ENCODE data around the gene ZNF124.
"Not testable (repeated sequence)": the region's sequence is repeated elsewhere in the genome, so short reads cannot be mapped to it uniquely, and the experiment has no call there.

ZNF124 gene

DNA sequence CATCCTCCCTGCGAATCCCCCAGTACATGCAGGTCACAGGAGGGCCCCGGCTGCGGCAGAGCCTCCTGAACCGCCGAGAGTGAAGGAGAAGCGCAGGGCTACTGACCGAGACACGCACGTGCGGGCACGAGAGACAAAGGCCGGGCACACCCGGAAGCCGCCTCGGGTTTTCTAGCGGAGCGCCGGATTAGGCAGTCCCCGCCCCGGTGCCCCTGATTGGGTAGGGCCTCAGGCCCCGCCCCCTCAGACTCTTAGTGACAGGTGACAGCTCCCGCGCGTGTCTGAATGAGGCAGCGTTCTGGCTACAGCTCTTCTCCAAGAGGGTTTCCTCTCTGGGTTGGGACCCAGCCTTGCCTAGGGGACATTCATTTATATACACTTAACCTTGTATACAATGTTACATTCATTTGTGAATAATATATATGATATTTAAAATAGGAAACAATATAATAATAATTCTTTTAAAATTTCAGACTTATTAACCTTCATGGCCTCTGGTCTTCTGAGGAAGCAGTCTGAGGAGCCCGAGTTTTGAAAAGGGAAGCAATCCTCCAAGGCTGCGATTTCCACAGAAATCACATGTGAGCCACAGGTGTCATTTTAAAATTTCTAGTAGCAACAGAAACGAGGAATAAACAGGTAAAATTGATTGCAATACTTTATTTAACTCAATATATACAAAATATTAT is at the start of gene ZNF124:
Gene ZNF124 (minus strand): TSS at position 146 of the 689 bp plus-strand sequence. CDS start 143 bp downstream, at position 3.
- DNase-seq: not testable (repeated sequence)

DNA sequence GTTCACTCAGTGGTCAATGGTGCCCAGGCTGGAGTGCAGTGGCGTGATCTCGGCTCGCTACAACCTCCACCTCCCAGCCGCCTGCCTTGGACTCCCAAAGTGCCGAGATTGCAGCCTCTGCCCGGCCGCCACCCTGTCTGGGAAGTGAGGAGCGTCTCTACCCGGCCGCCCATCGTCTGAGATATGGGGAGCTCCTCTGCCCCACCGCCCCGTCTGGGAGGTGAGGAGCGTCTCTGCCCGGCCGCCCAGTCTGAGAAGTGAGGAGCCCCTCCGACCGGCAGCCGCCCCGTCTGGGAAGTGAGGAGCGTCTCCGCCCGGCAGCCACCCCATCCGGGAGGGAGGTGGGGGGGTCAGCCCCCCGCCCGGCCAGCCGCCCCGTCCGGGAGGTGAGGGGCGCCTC is 48.5 kb upstream of the ZNF124 start:
- DNase-seq: not testable (repeated sequence)

GRCh38 chr1:247218121-247218651 is 46.4 kb upstream of the ZNF124 start:
- DNase-seq: no peak

DNA sequence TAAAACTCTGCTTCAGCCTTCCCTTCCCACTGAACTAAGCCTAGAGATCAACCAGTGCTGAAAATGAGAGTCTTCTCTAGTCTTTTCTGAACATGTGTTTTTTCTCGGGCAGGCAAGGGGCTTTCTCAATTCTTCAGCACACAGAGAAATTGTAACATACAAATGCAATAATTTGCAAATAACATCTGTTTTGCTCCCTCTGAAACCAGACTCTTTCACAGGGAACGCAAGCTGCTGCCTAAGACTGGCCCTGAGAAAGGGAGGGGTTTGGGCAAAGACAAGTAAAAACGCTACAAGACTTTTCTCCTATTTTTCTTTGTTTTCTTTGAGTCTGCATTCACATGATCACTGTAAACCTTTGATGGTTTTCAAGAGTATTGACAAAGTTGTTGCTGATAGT is 44.4 kb upstream of the ZNF124 start:
- DNase-seq: no peak

- no peak for DNase-seq
Observed at GRCh38 chr1:247212627-247213617, 41.1 kb upstream of the ZNF124 start.

DNA sequence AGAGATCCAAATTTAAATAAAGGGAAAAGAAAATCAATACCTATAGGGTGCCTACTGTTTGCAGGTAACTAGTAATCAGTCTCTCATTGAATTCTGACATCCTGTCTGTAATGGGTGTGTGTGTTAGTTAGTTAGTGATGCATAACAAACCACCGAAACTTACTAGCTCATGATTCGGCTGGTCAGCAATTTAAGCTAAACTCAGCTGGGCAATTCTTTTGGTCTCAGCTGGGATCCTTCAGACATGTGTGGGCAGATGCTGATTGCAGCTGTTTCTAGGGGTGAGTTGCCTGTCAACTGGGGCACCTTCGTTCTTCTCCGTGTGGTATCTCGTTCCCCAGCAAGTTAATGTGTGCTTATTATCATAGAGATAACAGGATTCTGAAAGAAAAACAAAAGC is 40.2 kb upstream of the ZNF124 start:
- no peak for DNase-seq

DNA sequence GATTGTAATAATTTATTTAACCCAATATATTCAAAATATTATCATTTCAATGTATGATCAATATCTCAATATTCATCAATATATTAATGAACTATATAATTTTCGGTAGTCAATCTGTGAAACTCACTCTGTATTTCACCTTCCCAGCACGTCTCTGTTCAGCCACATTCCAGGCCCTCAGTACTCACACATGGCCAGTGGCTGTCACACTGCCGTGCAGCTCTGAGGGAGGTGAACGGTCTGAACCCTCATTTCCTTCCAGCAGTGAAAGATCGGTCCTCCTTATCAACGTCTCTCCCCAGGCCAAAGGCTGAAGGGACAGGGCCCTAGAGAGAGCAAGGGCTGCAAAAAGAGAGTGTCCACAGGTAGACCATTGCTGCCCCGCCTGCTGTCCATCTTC is 39.5 kb upstream of the ZNF124 start:
- DNase-seq: no peak

GRCh38 chr1:247210376-247211117 is 38.7 kb upstream of the ZNF124 start:
- peak; percentile 78 to 88 (median 84) for DNase-seq

- DNase-seq: no peak
Observed at GRCh38 chr1:247210062-247210375, 38.2 kb upstream of the ZNF124 start.

- no peak for DNase-seq
Observed at GRCh38 chr1:247209396-247209795, 37.6 kb upstream of the ZNF124 start.

- DNase-seq: no peak
Observed at GRCh38 chr1:247204177-247204647, 32.4 kb upstream of the ZNF124 start.

DNA sequence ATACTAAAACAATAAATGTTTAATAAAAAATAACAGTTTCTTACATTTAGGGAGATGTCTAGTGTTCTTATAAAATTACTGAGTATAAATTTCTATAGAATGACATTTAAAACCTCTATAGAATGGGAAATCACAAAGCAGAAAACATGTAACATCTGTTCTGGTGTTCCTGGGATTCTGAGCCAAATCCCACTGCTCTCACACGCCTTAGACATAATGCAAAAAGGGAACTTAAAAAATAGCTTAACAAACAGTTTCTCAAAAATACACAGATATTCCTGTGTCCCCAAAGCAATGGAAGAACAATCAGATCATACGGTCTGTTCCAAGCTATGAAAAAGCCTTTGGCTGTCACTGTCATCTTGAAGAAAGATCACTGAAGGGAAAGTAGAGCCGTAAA is 27.0 kb upstream of the ZNF124 start:
- no peak for DNase-seq

DNA sequence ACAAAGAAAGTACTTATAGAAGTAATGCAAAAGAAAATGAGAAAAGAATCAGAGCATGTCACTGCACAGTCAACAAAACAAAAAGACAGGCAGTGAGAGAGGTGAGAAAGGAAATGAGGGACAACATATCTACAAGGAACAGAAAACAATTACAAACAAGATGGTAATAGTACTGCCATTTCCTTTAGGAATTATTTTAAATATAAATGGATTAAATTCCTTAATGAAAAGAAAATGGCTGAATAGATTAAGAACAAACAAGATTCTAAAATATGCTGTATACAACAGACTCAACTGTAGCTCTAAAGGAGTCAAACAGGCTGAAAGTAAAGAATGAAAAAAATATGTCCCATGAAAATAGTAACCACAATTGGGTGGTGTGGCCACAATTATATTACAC is 22.1 kb upstream of the ZNF124 start:
- no peak for DNase-seq

- DNase-seq: no peak
Observed at GRCh38 chr1:247189981-247190798, 18.4 kb upstream of the ZNF124 start.

GRCh38 chr1:247185667-247186066 is 13.8 kb upstream of the ZNF124 start:
- no peak for DNase-seq

DNA sequence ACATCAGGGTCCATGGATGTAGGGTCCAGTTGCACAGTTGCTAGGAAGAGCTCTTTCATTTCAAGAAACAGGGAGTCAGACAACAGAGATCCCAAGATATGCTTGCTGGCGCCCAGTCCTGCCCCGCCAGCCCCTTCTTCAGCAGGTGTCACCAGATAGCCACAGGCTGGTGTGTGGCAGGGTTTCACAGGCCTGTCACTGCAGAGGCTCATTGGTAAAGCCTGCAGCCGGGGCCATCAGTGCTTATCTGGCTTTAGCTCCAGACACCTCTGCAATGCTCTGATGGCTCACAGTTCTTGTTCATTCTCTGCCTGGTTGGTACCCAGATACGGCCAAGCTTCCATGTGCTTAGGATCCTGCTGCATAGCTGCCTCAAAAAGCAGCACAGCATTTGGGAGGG is 12.4 kb upstream of the ZNF124 start:
- DNase-seq: no peak

DNA sequence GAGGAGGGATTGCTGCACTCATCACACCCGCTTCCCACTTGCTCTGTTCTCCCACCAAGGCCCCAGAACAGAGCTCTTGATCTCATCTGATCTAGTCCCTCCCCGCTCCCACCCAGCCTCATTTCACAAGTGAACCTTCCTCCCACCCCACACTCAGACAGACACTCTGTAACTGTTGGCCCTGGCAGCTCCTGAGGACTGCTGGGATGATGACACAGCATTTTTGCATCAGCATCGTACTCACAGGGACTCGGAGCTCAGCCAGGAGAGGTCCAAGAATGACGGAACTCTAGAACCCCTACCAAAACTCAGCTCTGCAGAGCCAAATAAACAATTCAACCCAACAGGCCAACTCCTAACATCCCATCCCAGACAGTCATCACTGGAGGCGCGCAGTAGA is 11.2 kb upstream of the ZNF124 start:
- no peak for DNase-seq

DNA sequence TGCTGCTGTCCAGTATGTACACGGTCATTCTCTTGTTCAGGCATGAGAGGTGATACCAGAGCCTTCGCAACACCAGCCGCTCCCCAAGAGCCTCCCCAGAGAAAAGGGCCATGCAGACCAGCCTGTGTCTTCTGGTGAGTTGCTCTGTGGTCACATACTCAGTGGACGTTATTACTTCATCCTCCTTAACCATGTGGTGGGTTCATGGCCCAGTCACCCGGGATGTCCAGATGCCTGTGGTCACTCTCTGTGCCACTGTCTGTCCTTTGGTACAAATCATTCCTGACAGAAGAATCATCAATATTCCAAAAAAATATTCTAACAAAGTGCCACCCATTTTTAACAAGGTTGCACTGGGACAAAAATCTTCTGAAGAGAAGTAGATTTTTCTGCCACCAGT is 8.8 kb upstream of the ZNF124 start:
- DNase-seq: no peak

GRCh38 chr1:247177755-247178154 is 5.9 kb upstream of the ZNF124 start:
- no peak for DNase-seq

DNA sequence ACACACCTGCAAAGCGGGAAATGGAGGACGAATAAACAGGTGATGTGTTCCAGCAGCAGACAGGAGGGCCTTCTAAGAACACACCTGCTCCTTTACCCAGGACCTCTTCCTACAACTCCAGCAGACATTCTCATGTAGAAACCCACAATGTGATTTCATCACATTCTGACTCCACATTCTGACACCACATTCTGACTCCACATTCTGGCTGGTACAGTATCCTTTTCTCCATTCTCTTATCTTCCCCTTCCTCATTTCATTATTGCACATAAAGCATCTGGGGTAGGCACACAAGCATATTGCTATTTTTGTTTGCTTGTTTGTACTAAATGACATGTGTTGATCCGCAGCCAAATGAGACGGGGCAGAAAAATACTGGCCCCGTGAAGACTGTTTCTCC is 3.6 kb upstream of the ZNF124 start:
- no peak for DNase-seq

- DNase-seq: no peak
Observed at GRCh38 chr1:247173431-247173830, 1.6 kb upstream of the ZNF124 start.

DNA sequence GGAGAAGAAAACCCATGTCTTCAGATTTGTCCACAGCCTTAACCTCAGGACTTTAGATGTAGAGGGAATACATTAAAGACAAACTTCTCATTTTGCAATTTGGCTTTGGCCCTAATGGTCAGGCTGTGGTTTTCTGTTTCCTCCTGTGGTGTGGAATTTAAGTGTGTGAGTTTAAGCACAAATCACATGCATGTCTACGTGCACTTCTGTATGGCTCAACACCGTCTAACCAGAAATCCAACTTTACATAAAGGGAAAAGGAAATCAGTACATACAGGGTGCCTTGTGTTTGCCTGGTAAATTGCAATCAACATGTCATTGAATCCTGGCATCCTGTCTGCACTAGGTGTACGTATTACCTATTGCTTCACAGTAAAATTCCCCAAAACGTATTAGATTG is 1.2 kb upstream of the ZNF124 start:
- no peak for DNase-seq

Measured in activated naive CD4-positive, alpha-beta T cell (primary cell).